ENCODE data around the gene IKBIP. TPM values are rescaled to one million over a fixed set of nuclear protein-coding genes. Genes with fewer than 3 reads are reported as not detected.

Gene IKBIP
- polyA plus RNA-seq, 1 donor from 2014 or later, result 11.5 TPM

DNA sequence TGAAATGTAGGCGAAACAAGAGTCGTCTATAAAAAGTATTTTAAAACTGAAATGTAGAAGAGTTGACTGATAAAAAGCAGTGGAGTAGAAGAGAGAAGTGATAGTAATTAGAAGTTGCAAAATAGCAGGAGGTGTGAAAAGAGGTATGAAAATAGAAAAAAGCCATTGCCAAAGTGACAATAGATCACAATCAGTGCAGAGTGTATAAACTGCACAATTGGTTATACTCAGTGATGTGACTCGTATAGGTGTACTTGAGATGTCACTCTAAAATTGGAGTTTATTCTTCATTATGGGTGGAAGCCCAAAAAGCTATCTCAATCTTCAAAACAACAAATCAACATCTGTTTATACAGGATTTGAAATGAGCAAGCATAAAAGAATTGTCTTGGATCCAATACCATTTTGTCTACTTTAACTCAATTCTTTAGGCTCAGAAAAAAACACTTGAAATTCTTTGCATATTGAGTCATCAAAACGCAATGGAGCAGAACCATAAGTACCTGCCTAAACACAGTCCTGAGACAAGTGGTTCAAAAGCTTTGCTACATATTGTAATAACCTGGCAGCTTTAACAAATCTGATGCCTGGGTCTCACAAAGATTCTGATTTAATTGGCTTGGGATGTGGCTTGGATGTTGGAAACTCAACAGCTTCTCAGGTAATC is 8.8 kb downstream of the IKBIP start:
- no peaks in the 10 kb centered on the region for H3K9me3 ChIP-seq (ENCODE audit: low read length)
- no peaks in the 10 kb centered on the region for H3F3A ChIP-seq (ENCODE audit: insufficient read depth, low read length, poor library complexity, severe bottlenecking)
- H4K20me1 ChIP-seq (ENCODE audit: insufficient read depth), result no peaks in the 10 kb centered on the region
- H3K9ac ChIP-seq (ENCODE audit: low read length), result no peak overlapping the region
- no peak overlapping the region for H3K27ac ChIP-seq (ENCODE audit: low read length)
- H3K9me2 ChIP-seq (ENCODE audit: insufficient read depth, low read length), result no peaks in the 10 kb centered on the region
- TF ChIP-seq, protein P1, sequence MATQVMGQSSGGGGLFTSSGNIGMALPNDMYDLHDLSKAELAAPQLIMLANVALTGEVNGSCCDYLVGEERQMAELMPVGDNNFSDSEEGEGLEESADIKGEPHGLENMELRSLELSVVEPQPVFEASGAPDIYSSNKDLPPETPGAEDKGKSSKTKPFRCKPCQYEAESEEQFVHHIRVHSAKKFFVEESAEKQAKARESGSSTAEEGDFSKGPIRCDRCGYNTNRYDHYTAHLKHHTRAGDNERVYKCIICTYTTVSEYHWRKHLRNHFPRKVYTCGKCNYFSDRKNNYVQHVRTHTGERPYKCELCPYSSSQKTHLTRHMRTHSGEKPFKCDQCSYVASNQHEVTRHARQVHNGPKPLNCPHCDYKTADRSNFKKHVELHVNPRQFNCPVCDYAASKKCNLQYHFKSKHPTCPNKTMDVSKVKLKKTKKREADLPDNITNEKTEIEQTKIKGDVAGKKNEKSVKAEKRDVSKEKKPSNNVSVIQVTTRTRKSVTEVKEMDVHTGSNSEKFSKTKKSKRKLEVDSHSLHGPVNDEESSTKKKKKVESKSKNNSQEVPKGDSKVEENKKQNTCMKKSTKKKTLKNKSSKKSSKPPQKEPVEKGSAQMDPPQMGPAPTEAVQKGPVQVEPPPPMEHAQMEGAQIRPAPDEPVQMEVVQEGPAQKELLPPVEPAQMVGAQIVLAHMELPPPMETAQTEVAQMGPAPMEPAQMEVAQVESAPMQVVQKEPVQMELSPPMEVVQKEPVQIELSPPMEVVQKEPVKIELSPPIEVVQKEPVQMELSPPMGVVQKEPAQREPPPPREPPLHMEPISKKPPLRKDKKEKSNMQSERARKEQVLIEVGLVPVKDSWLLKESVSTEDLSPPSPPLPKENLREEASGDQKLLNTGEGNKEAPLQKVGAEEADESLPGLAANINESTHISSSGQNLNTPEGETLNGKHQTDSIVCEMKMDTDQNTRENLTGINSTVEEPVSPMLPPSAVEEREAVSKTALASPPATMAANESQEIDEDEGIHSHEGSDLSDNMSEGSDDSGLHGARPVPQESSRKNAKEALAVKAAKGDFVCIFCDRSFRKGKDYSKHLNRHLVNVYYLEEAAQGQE (IDR thresholded peaks at IDR 0.05; ENCODE audit: borderline replicate concordance), result no peak
- TF ChIP-seq POLR2AphosphoS5 (IDR thresholded peaks at IDR 0.05), result no peak
- no peak for TF ChIP-seq TAF1 (IDR thresholded peaks at IDR 0.05; ENCODE audit: low read depth)
- TF ChIP-seq EP300 (conservative IDR thresholded peaks at IDR 0.05; ENCODE audit: poor library complexity, severe bottlenecking), result no peak
- no peak for TF ChIP-seq MXI1 (conservative IDR thresholded peaks at IDR 0.05; ENCODE audit: poor library complexity, severe bottlenecking)
- no peak overlapping the region for H3K4me3 ChIP-seq (ENCODE audit: low read length)
- H3K4me2 ChIP-seq (ENCODE audit: low read length), result no peak overlapping the region
- no peaks in the 10 kb centered on the region for H3K36me3 ChIP-seq (ENCODE audit: insufficient read depth, low read length)
- H2AFZ ChIP-seq (ENCODE audit: low read depth, low read length), result no peak overlapping the region
- no peaks in the 10 kb centered on the region for H3K27me3 ChIP-seq (ENCODE audit: insufficient read depth, low read depth, low read length)
- peaks cover 3% of the 10 kb centered on the region for H3K79me2 ChIP-seq (replicated peaks; ENCODE audit: insufficient read depth, low read length)

DNA sequence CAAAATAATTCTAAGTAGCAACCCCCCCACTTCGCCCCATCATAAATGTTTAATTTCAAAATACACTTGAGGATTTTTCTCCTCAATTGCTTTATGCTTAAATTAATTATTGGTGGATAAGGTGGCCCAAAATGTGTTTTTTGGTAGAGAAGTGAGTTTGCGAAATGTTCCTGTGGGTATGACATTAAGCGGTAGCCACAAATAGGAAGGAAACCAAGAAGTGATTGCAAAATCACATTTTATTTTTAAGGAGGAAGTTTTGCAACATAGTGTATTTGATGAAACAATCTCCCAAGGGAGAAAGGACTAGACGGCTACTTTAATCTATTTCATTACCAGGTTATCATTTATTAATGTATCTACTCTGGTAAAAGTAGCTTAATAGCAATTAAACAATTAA is 25.6 kb downstream of the IKBIP start:
- H3K79me2 ChIP-seq (replicated peaks; ENCODE audit: insufficient read depth, low read length), result no peaks in the 10 kb centered on the region
- no peak overlapping the region for H3K4me2 ChIP-seq (ENCODE audit: low read length)
- no peaks in the 10 kb centered on the region for H3K9me3 ChIP-seq (ENCODE audit: low read length)
- no peak overlapping the region for H2AFZ ChIP-seq (ENCODE audit: low read depth, low read length)
- no peak overlapping the region for H3K27ac ChIP-seq (ENCODE audit: low read length)
- no peaks in the 10 kb centered on the region for H4K20me1 ChIP-seq (ENCODE audit: insufficient read depth)
- H3F3A ChIP-seq (ENCODE audit: insufficient read depth, low read length, poor library complexity, severe bottlenecking), result no peaks in the 10 kb centered on the region
- no peaks in the 10 kb centered on the region for H3K27me3 ChIP-seq (ENCODE audit: insufficient read depth, low read depth, low read length)
- H3K4me3 ChIP-seq (ENCODE audit: low read length), result no peak overlapping the region
- H3K36me3 ChIP-seq (ENCODE audit: insufficient read depth, low read length), result no peaks in the 10 kb centered on the region
- no peak for TF ChIP-seq RAD21 (conservative IDR thresholded peaks at IDR 0.05)
- TF ChIP-seq, protein P1 (IDR thresholded peaks at IDR 0.05; ENCODE audit: borderline replicate concordance), result no peak
- TF ChIP-seq EP300 (conservative IDR thresholded peaks at IDR 0.05; ENCODE audit: poor library complexity, severe bottlenecking), result no peak
- no peak for TF ChIP-seq MXI1 (conservative IDR thresholded peaks at IDR 0.05; ENCODE audit: poor library complexity, severe bottlenecking)
- TF ChIP-seq, protein P2, sequence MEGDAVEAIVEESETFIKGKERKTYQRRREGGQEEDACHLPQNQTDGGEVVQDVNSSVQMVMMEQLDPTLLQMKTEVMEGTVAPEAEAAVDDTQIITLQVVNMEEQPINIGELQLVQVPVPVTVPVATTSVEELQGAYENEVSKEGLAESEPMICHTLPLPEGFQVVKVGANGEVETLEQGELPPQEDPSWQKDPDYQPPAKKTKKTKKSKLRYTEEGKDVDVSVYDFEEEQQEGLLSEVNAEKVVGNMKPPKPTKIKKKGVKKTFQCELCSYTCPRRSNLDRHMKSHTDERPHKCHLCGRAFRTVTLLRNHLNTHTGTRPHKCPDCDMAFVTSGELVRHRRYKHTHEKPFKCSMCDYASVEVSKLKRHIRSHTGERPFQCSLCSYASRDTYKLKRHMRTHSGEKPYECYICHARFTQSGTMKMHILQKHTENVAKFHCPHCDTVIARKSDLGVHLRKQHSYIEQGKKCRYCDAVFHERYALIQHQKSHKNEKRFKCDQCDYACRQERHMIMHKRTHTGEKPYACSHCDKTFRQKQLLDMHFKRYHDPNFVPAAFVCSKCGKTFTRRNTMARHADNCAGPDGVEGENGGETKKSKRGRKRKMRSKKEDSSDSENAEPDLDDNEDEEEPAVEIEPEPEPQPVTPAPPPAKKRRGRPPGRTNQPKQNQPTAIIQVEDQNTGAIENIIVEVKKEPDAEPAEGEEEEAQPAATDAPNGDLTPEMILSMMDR (IDR thresholded peaks at IDR 0.05; ENCODE audit: poor library complexity, severe bottlenecking), result no peak
- no peak for TF ChIP-seq POLR2AphosphoS5 (IDR thresholded peaks at IDR 0.05)
- TF ChIP-seq TAF1 (IDR thresholded peaks at IDR 0.05; ENCODE audit: low read depth), result no peak
- no peak for TF ChIP-seq EZH2 (IDR thresholded peaks at IDR 0.05; ENCODE audit: borderline replicate concordance, insufficient read depth, low read length, poor library complexity, severe bottlenecking)
- TF ChIP-seq SMC3 (conservative IDR thresholded peaks at IDR 0.05; ENCODE audit: poor library complexity), result no peak
- H3K9me2 ChIP-seq (ENCODE audit: insufficient read depth, low read length), result no peaks in the 10 kb centered on the region
- no peak overlapping the region for H3K9ac ChIP-seq (ENCODE audit: low read length)
